Right renal pelvis (tissue), 4 donors: ENCODE data around the gene NPAS4. TPM values are rescaled to one million over a fixed set of nuclear protein-coding genes. Genes with fewer than 3 reads are reported as not detected.
A peak's percentile ranks its signal among the peaks of the same experiment; 100 is the strongest.
"Not testable (repeated sequence)": the region's sequence is repeated elsewhere in the genome, so short reads cannot be mapped to it uniquely, and the experiment has no call there.

Source experiments
- DNase-seq, 4 donors: peaks; one replicate each; pipeline ENCODE4 v3.0.0-alpha.2; 2013; ENCODE audit warnings: low read depth in 4 of 4, low spot score in 3 of 4, missing footprints in 1 of 4
- polyA plus RNA-seq, 4 donors: library from polyadenylated mRNA; unstranded; fragments of 120-200 nt; gene quantifications; one replicate each; pipeline ENCODE4 v1.2.1, GENCODE V29; 2013; ENCODE audit not compliant: insufficient read length in 4 of 4

NPAS4 gene
- polyA plus RNA-seq = under 1 TPM; 0.12 to 0.30 (median 0.26) TPM

DNA sequence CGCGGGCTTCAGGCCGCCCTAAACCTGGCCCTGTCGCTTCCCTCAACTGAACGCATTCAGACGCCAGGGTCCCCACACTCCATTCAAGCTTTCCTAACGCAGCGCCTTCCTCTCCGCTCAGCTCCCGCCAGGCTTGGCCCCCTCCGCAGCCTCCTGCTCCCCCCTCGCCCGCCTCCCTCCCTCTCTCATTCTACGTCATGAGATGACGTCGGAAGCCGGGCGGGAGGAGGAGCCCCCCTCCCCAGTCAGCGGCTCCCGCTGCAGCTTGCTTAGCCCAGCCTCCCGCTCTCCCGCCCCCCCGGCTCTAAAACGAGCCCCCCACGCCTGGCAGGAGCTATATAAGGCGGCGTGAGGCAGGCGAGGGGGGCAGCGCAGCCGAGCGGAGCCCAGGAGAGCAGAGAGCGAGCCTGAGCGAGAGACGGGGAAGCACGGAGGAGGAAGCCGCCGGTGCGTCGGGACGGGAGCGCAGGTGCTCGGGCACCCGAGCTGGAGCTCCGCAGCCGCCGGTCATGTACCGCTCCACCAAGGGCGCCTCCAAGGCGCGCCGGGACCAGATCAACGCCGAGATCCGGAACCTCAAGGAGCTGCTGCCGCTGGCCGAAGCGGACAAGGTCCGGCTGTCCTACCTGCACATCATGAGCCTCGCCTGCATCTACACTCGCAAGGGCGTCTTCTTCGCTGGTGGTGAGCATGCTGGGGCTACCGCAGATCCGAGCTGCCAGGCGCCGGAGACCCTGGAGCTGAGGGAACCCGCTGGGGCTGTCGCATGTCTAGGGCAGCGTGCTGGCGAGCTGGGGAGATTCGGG lies at the start of gene NPAS4:
NPAS4 (plus strand) TSS at position 365 of the 806 bp plus-strand sequence; CDS start at position 510, 145 bp downstream.
- no peak for DNase-seq

GRCh38 chr11:66371627-66372415 lies 49.0 kb upstream of the NPAS4 start, which contains the start of gene SLC29A2:
Gene SLC29A2 (minus strand): TSS chr11:66371760. CDS start chr11:66371591, 169 bp downstream.
- DNase-seq = peak in 2 of 4 donors; percentile 65 to 75

DNA sequence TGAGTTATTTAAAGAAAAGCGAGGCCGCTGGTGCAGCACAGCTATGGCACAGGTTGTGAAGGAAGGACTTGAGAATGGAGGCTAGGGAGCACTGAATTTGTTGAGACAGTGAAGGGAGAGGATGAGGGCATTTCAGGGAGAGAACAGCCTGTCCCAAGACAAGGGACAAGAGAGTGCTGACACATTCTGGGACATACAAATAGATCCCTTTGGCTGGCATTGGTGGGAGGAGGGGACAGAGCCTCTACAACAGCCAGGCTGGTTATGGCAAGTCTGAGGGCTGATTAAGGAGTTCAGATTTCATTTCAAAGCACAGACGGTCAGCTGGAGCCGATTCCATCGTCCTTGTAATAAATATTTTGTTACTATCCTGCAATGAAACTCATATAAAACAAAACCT lies 47.6 kb upstream of the NPAS4 start:
- DNase-seq = no peak

DNA sequence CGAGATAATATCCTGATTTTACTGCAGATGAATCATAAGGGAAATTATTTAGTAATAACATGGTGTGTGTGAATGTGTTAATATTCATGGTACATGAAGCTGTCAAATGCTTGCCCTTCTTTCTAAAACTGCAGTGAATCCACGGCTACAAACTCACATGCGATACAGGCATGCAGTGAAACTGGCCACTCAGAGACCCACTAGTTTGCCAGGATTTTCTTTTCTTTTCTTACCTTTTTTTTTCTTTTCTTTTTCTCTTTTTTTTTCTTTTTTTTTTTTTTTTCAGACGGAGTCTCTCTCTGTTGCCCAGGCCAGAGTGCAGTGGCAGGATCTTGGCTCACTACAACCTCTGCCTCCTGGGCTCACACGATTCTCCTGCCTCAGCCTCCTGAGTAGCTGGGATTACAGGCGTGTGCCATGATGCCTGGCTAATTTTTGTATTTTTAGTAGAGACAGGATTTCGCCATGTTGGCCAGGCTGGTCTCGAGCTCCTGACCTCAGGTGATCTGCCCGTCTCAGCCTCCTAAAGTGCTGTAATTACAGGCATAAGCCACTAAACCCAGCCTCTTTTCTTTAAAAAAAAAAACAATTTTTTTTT lies 47.0 kb upstream of the NPAS4 start:
- DNase-seq = not testable (repeated sequence)

DNA sequence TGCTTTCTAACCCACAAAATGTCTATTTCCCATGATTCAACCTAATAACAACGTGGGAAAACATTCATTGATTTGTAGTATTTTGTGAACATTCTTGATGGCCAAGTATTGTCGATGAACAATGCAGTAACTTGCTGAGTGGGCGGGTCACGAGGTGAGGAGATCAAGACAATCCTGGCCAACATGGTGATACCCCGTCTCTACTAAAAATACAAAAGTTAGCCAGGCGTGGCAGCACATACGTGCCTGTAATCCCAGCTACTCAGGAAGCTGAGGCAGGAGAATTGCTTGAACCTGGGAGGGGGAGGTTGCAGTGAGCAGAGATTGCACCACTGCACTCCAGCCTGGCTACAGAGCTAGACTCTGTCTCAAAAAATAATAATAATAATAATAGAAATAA lies 40.6 kb upstream of the NPAS4 start:
- DNase-seq = not testable (repeated sequence)

- DNase-seq = not testable (repeated sequence)
These were observed 36.5 kb upstream of the NPAS4 start for GRCh38 chr11:66384316-66384715.

GRCh38 chr11:66386171-66387069 lies 34.4 kb upstream of the NPAS4 start:
- DNase-seq = peak; percentile 72 to 89 (median 84)

DNA sequence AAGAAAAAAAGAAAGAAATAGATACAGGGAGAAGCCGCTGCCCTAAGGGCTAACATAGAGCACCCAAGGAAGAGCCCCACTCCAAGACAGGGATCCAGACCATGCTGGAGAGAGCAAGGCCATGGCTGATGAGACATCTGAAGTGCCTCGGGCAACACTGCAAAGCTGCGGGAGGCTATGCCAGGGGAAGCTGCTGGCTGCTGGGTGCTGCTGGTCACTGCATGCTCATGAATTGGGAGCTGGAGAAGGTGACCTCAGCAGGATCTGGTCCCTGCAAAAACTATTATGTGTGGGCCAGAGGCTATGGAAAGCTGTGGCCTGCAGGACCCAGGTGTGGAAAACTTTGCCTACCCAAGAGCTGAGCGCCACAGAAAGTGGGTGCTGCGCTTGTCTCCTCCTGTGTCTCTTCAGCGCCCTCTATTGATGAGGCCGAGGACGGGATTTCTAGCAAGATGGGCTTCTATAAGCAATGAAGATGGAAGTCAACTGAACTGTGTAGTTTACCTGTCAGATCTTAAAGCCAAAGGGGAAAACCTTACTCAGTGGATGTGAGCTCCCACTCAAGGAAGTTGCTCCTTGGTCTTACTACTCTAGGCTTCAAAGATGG lies 32.0 kb upstream of the NPAS4 start:
- DNase-seq = peak in 1 of 4 donors; percentile 50

- DNase-seq = no peak
These were observed 29.5 kb upstream of the NPAS4 start for GRCh38 chr11:66391322-66391721.

DNA sequence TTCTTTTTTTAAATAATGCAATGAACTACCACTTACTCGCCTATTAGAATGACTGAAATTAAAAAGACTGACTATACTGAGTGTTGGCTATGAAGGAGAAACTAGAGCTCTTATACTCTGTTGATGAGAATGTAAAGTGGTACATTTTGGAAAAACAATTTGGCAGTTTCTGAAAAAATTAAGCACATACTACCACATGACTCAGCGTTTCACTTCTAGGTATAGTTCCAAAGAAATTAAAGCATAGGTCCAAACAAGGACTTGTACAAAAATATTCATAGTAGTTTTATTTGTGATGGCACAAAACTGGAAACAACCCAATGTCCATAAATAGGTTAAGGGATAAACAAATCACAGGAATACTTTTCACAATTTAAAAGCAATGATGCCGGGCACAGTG lies 26.9 kb upstream of the NPAS4 start:
- DNase-seq = no peak

DNA sequence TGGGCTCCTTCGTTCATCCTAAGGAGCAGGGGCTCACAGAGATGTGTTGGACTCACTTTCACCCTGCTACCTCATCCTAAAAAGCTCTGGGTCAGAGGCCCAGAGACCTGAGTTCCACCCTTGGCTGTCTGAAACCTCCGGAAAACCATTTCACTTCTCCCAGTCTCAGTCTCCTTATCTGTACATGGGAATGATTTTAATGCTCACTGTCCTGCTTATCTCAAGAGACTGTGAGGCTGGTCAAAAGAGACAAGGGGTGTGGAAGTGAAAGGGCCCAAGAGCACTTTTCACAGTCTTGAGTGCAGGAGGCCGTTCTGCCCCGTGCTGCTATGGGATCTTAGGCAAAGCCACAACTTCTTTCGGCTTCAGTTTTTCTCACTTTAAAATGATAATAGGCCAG lies 13.2 kb upstream of the NPAS4 start:
- DNase-seq = no peak

DNA sequence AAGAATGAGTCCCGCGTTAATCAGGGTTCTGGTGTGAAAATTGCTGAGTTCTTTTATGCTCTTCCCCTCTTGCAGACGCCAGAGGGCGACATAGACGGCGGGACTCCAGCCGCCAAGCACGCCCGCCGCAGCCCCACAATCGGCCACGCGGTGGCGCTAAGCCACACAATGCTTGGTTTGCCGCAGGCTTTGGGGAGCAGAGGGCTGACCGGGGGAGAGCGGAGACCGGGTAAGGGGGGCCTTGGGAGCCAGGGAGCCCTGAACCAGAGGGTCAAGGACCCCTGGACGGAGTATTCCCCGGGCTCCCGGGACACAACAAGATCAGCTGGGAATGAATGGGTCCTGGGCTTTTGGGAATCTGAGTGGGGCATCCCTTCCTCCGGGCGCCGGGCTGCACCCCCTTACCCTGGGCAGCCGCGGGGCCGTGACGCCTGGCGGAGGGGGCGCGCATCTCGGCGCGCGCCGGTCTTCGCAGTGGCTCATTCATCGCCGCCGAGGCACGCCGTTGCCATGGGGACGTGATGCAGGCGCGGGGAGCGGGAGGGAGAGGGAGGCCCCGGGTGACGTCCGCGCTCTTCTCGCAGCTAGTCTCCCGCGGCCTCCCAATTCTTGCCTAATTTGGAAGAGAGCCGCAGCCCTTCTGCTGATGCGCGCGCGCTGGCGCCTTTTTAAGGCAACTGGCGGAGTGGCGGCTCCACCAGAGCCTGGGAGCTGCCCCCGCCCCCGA lies 12.2 kb upstream of the NPAS4 start:
- DNase-seq = peak; percentile 70 to 92 (median 79)

DNA sequence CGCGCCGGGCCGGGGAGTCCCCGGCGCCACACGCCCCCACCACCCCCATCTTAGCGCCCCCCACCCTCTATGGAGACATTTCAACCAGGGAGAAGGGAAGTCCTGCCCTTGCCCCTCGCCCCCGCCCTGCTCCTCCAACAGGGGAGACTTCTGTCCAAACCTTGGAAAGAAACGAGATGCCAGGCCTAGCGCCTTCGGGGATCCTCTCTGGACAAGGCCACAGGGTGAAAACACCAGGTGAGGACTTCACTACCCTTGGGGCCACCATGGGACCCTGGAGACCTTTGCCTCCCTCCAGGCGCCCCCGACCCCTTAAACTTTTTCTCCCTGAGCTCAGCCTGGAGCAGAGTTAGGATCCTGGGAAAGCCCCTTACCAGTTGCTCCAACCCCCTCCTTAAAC lies 11.6 kb upstream of the NPAS4 start:
- no peak for DNase-seq

DNA sequence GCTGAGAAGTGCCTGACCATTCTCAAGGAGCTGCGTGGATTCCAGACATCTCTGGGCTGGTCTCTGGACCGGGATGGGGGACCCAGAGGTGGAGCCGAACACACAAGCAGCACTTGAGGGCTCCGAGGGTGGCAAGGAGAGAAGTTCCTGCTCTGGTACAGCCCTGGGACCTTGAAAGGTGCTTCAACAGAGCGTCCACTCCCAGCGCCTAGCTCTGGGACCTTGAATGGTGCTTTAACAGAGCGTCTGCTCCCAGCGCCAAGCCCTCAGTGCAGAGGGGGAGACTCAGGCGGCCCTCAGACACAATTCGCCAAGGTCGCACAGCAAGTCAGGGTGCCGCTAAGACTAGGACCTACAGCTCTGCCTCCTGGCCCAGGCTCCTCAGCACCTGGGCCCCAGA lies 10.6 kb upstream of the NPAS4 start:
- DNase-seq = no peak

- no peak for DNase-seq
These were observed 9.5 kb upstream of the NPAS4 start for GRCh38 chr11:66411323-66411722.

- no peak for DNase-seq
These were observed 8.7 kb upstream of the NPAS4 start for GRCh38 chr11:66412110-66412509.

- DNase-seq = no peak
These were observed 7.7 kb upstream of the NPAS4 start for GRCh38 chr11:66413167-66413566.

- no peak for DNase-seq
These were observed 6.5 kb upstream of the NPAS4 start for GRCh38 chr11:66414120-66414934.
